Epithelial cell of prostate (primary cell): ENCODE data around the gene LY9.

Experiments used
- DNase-seq: peaks from one replicate; pipeline ENCODE4 v3.0.0-alpha.2; 2011; ENCODE audit warnings: low read depth, low spot score
- H3K27ac ChIP-seq: fragments of 450-650 bp; 2 replicates; pipeline ENCODE4 v1.5.1; 2017; ENCODE audit warnings: mild to moderate bottlenecking

Gene LY9

GRCh38 chr1:160830321-160831153 lies 34.6 kb downstream of the LY9 start:
- no peak for DNase-seq
- no peak overlapping the region for H3K27ac ChIP-seq

GRCh38 chr1:160834945-160835565 lies 39.1 kb downstream of the LY9 start:
- no peak overlapping the region for H3K27ac ChIP-seq
- no peak for DNase-seq

GRCh38 chr1:160835751-160836150 lies 39.8 kb downstream of the LY9 start:
- H3K27ac ChIP-seq = no peak overlapping the region
- DNase-seq = no peak

- H3K27ac ChIP-seq = no peak overlapping the region
- no peak for DNase-seq
Observed at GRCh38 chr1:160836561-160836960, 40.6 kb downstream of the LY9 start.

- H3K27ac ChIP-seq = no peak overlapping the region
- DNase-seq = no peak
Observed at GRCh38 chr1:160836981-160837557, 41.1 kb downstream of the LY9 start.

GRCh38 chr1:160837558-160838205 lies 41.7 kb downstream of the LY9 start:
- H3K27ac ChIP-seq = no peak overlapping the region
- DNase-seq = no peak

GRCh38 chr1:160838888-160839287 lies 42.9 kb downstream of the LY9 start:
- no peak overlapping the region for H3K27ac ChIP-seq
- no peak for DNase-seq

GRCh38 chr1:160839746-160840145 lies 43.8 kb downstream of the LY9 start:
- no peak for DNase-seq
- no peak overlapping the region for H3K27ac ChIP-seq

- DNase-seq = no peak
- no peak overlapping the region for H3K27ac ChIP-seq
Observed at GRCh38 chr1:160841079-160841478, 45.1 kb downstream of the LY9 start.

GRCh38 chr1:160844447-160845232 lies 48.7 kb downstream of the LY9 start:
- DNase-seq = no peak
- H3K27ac ChIP-seq = peak overlapping the region; percentile 39

- no peak for DNase-seq
- H3K27ac ChIP-seq = no peak overlapping the region
Observed at GRCh38 chr1:160846281-160846680, 50.3 kb downstream of the LY9 start.

- no peak for DNase-seq
- H3K27ac ChIP-seq = no peak overlapping the region
Observed at GRCh38 chr1:160850541-160850940, 54.6 kb downstream of the LY9 start.

GRCh38 chr1:160850993-160851392 lies 55.0 kb downstream of the LY9 start:
- no peak for DNase-seq
- H3K27ac ChIP-seq = no peak overlapping the region

- H3K27ac ChIP-seq = no peak overlapping the region
- no peak for DNase-seq
Observed at GRCh38 chr1:160853014-160853413, 57.0 kb downstream of the LY9 start.

GRCh38 chr1:160853754-160854153 lies 57.8 kb downstream of the LY9 start:
- H3K27ac ChIP-seq = no peak overlapping the region
- no peak for DNase-seq

- H3K27ac ChIP-seq = no peak overlapping the region
- no peak for DNase-seq
Observed at GRCh38 chr1:160855181-160855981, 59.4 kb downstream of the LY9 start.

GRCh38 chr1:160858097-160858496 lies 62.1 kb downstream of the LY9 start:
- H3K27ac ChIP-seq = no peak overlapping the region
- DNase-seq = no peak

GRCh38 chr1:160858507-160858906 lies 62.5 kb downstream of the LY9 start:
- no peak overlapping the region for H3K27ac ChIP-seq
- no peak for DNase-seq

- DNase-seq = no peak
- no peak overlapping the region for H3K27ac ChIP-seq
Observed at GRCh38 chr1:160859166-160859565, 63.2 kb downstream of the LY9 start.
